ENCODE data around the gene AP2B1.

DNA sequence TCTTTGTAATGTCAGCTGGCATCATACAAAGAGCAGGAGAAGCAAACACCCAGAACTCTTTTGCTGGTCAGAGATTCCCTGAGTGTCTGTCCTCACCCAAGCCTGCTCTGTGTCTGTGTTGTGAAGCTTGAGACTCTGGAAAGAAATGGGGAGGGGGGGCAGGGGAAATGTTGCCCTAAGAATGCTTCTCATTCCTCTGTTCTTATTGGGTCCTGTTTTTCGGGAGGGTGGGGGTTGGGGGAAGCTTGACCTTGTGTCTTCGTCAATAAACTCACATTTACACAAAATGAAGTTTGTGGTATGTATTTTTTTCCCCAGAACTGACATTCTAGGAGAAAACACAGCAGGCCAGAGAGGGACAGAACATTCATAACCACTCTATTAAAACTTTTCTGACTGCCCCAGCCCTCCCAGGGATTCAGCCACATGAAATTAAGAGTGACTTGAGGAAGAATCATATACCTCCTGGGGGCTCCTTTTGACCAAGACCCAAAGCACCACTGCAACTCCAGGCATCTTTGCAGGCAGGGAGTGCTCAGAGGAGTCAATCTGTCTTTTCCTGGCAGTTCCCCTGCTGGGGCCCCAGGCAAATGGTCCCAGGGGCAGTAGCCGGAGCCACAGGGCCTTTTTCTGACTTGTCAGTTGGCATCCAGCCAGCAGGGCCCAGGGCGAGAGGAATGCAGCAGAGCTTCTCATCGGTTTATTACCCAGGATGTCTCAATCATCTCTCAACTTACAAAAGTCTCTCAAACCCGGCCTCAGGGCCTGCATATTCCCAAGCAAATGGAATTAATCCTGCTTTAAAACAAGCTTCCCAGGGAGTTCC, 139.2 kb downstream of the AP2B1 start:
- TF ChIP-seq, protein P1, sequence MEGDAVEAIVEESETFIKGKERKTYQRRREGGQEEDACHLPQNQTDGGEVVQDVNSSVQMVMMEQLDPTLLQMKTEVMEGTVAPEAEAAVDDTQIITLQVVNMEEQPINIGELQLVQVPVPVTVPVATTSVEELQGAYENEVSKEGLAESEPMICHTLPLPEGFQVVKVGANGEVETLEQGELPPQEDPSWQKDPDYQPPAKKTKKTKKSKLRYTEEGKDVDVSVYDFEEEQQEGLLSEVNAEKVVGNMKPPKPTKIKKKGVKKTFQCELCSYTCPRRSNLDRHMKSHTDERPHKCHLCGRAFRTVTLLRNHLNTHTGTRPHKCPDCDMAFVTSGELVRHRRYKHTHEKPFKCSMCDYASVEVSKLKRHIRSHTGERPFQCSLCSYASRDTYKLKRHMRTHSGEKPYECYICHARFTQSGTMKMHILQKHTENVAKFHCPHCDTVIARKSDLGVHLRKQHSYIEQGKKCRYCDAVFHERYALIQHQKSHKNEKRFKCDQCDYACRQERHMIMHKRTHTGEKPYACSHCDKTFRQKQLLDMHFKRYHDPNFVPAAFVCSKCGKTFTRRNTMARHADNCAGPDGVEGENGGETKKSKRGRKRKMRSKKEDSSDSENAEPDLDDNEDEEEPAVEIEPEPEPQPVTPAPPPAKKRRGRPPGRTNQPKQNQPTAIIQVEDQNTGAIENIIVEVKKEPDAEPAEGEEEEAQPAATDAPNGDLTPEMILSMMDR (conservative IDR thresholded peaks at IDR 0.05; ENCODE audit: low read depth, low read length), result no peak
- TF ChIP-seq EZH2phosphoT487 (IDR thresholded peaks at IDR 0.05; ENCODE audit: borderline replicate concordance, low read length) (no peak), EZH2 (IDR thresholded peaks at IDR 0.05; ENCODE audit: low read length, unreplicated experiment) (no peak)

All from PC-3 (cell line).